Brain microvascular endothelial cell (primary cell): ENCODE results near the gene STEAP1B.

Source experiments
- DNase-seq: peaks from one replicate; pipeline ENCODE4 v3.0.0-alpha.2; 2020
- H3K27ac ChIP-seq: fragments of 250-450 bp; sonication (Bioruptor Pico); 2 replicates; pipeline ENCODE4 v1.5.1; 2020; ENCODE audit warnings: mild to moderate bottlenecking, moderate library complexity
- H3K27me3 ChIP-seq: fragments of 250-450 bp; sonication (Bioruptor Pico); replicated peaks from 2 replicates; pipeline ENCODE4 v1.5.1; 2020; ENCODE audit warnings: mild to moderate bottlenecking
- H3K36me3 ChIP-seq: fragments of 250-450 bp; sonication (Bioruptor Pico); replicated peaks from 2 replicates; pipeline ENCODE4 v1.5.1; 2020; ENCODE audit warnings: mild to moderate bottlenecking
- H3K4me3 ChIP-seq: 2 replicates; pipeline ENCODE4 v1.5.1; 2011; ENCODE audit warnings: low read depth, mild to moderate bottlenecking, control low read depth, low read length, moderate library complexity
- in situ Hi-C: cut with HindIII; loops from 2 replicates; pipeline ENCODE4 v1.10.0; 2017; ENCODE audit warnings: low sequenced_read_pairs, low pct_ligation_motif_present
- TF ChIP-seq, protein P1 (sequence below): IDR thresholded peaks from 2 replicates; pipeline ENCODE4 v1.5.1; 2011; ENCODE audit warnings: low read depth, mild to moderate bottlenecking, moderate library complexity, low read length, control low read depth, inconsistent platforms; ENCODE audit errors: missing control alignments

STEAP1B gene

DNA sequence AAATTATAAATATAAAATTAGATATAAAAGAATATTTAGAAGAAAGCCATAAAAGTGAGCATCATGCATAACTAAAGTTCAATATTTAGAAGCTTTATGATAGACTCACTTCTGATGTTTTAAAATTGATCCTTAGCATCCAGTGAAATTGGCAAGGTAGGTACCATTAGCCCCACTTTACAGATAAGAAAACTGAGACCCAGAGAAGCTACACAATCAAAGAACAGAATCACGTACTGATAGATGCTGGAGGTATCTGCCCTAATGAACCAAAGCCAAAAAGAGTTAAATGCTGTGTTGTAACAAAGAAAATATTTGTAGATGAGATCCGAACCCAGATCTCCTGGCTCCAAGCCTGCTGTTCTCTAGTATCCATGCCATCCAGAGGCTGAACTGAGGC, 100.4 kb downstream of the STEAP1B start:
- DNase-seq, result no peak
- no peaks in the 10 kb centered on the region for H3K27me3 ChIP-seq
- in situ Hi-C loops, result no loop called here
- H3K36me3 ChIP-seq, result no peaks in the 10 kb centered on the region
- H3K27ac ChIP-seq, result no peak overlapping the region
- TF ChIP-seq, protein P1, sequence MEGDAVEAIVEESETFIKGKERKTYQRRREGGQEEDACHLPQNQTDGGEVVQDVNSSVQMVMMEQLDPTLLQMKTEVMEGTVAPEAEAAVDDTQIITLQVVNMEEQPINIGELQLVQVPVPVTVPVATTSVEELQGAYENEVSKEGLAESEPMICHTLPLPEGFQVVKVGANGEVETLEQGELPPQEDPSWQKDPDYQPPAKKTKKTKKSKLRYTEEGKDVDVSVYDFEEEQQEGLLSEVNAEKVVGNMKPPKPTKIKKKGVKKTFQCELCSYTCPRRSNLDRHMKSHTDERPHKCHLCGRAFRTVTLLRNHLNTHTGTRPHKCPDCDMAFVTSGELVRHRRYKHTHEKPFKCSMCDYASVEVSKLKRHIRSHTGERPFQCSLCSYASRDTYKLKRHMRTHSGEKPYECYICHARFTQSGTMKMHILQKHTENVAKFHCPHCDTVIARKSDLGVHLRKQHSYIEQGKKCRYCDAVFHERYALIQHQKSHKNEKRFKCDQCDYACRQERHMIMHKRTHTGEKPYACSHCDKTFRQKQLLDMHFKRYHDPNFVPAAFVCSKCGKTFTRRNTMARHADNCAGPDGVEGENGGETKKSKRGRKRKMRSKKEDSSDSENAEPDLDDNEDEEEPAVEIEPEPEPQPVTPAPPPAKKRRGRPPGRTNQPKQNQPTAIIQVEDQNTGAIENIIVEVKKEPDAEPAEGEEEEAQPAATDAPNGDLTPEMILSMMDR, result no peak
- H3K4me3 ChIP-seq, result no peak overlapping the region

DNA sequence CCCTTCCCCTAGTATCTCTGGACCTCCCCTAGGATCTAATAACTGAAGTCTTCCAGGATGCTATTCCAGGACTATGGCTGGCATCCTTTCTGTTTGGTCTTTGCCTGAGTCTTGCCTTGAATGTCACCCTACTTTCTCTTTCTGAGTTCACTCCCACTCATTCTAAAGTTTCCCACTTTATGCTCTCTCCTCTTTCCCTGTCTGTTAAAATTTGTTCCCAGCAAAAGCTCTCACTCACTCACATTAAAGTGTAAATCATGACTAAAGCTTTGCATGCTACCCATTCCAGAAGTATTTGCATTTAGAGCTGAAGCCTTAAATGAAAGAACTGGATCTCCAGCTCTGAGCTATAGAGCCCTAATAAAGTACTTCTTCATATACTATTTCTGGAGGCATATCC, 100.9 kb downstream of the STEAP1B start:
- Histone ChIP-seq H3K27me3 (no peaks in the 10 kb centered on the region), H3K4me3 (no peak overlapping the region), H3K36me3 (no peaks in the 10 kb centered on the region), H3K27ac (no peak overlapping the region)
- TF ChIP-seq, protein P1, result no peak
- in situ Hi-C loops, result no loop called here
- DNase-seq, result no peak

DNA sequence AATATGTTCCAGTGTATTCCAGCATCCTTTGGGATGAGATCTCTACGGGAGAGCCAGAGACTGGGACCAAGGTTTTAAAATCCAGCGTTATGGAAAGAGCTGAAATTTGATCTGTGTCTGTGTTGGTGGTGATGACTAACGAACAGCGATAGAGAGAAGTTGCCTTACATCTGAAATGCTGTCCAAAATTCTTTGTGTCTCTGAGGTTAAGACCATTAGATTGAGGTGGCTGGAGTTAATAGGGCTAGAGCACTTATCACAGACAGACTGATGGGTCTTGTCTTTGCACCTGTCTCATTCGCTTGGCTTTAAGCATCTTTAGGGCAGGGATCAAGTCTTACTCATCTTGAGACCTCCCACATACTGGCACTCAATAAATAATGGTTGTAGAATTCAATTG, 102.0 kb downstream of the STEAP1B start:
- Histone ChIP-seq H3K27ac (no peak overlapping the region), H3K4me3 (no peak overlapping the region), H3K36me3 (no peaks in the 10 kb centered on the region), H3K27me3 (no peaks in the 10 kb centered on the region)
- in situ Hi-C loops, result no loop called here
- TF ChIP-seq, protein P1, result no peak
- no peak for DNase-seq

DNA sequence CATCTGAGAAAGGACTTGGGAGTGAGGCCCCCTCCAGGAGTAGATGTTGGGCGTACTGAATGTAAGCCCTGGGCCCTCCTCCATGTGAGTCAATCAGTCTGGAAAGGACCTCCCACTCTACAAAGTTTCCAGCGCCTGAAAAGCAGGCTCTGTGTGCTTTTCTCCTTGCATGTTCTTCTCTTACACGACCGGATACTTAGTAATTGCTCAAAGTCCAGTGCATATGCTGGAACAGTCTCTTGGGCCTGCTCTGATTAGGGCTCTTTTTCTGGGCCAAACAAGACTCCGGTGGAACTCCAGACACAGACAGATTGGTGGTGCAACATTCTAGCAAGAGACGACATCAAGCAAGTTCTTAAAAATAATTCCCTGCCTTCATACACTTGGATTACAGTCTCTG, 104.8 kb downstream of the STEAP1B start:
- in situ Hi-C loops, result no loop called here

GRCh38 chr7:22394739-22395138, 105.2 kb downstream of the STEAP1B start:
- DNase-seq, result no peak
- Histone ChIP-seq H3K36me3 (no peaks in the 10 kb centered on the region), H3K27ac (no peak overlapping the region), H3K4me3 (no peak overlapping the region), H3K27me3 (no peaks in the 10 kb centered on the region)
- TF ChIP-seq, protein P1, result no peak
- in situ Hi-C loops, result no loop called here

More for the DNA sequence above, 104.8 kb downstream of the STEAP1B start:
- Histone ChIP-seq H3K36me3 (no peaks in the 10 kb centered on the region), H3K27ac (no peak overlapping the region), H3K4me3 (no peak overlapping the region), H3K27me3 (no peaks in the 10 kb centered on the region)
- no peak for DNase-seq
- TF ChIP-seq, protein P1, result no peak
